AG04449 (cell line): Measurements from ENCODE around the gene ZNF692.

Experiments
- CTCF ChIA-PET: fragments of 350-600 bp; formaldehyde crosslinking; extraction: SDS; loops from one replicate; lab custom pipeline; 2021; ENCODE audit warnings: antibody characterized with exemption; lab: Yijun Ruan, JAX
- POLR2A ChIA-PET: fragments of 400-600, 350-600 bp; formaldehyde crosslinking; extraction: SDS; loops from one replicate; lab custom pipeline; 2020; ENCODE audit warnings: antibody characterized with exemption, inconsistent platforms; lab: Yijun Ruan, JAX
- DNase-seq: peaks from one replicate; pipeline ENCODE4 v3.0.0-alpha.2; 2010; ENCODE audit warnings: low read depth, low spot score
- H3K4me3 ChIP-seq: 2 replicates; pipeline ENCODE4 v1.5.1; 2011; ENCODE audit warnings: low read depth, mild to moderate bottlenecking, control low read depth, low read length
- CTCF ChIP-seq: IDR thresholded peaks from one replicate; pipeline ENCODE4 v1.5.1; 2011; ENCODE audit warnings: mild to moderate bottlenecking, moderate library complexity, low read length, control low read depth, inconsistent platforms; ENCODE audit not compliant: insufficient read depth; ENCODE audit errors: missing control alignments

ZNF692 gene

GRCh38 chr1:248856176-248856575 is 2.7 kb downstream of the ZNF692 start:
- no peak for DNase-seq
- H3K4me3 ChIP-seq, result no peak overlapping the region
- POLR2A ChIA-PET, result no interaction called here
- CTCF ChIA-PET, result interaction anchor here (2.5 kb wide), 1 partner anchor 14 kb away, joined by 12 read pairs; no protein-coding TSS in a partner anchor
- no peak for TF ChIP-seq CTCF

GRCh38 chr1:248855580-248855979 is 3.3 kb downstream of the ZNF692 start:
- POLR2A ChIA-PET, result no interaction called here
- H3K4me3 ChIP-seq, result no peak overlapping the region
- CTCF ChIA-PET, result interaction anchor here (2.5 kb wide), 1 partner anchor 14 kb away, joined by 12 read pairs; no protein-coding TSS in a partner anchor
- no peak for DNase-seq
- no peak for TF ChIP-seq CTCF

GRCh38 chr1:248853663-248854375 is 5.1 kb downstream of the ZNF692 start:
- no peak for TF ChIP-seq CTCF
- DNase-seq, result no peak
- ChIA-PET POLR2A (no interaction called here), CTCF (interaction anchor here (2.5 kb wide), 1 partner anchor 12 kb away, joined by 12 read pairs; no protein-coding TSS in a partner anchor)
- H3K4me3 ChIP-seq, result no peak overlapping the region

GRCh38 chr1:248852481-248853405 is 6.1 kb downstream of the ZNF692 start:
- no peak overlapping the region for H3K4me3 ChIP-seq
- ChIA-PET CTCF (no interaction called here), POLR2A (no interaction called here)
- TF ChIP-seq CTCF, result no peak
- DNase-seq, result no peak

- no peak for DNase-seq
- POLR2A ChIA-PET, result no interaction called here
- CTCF ChIA-PET, result interaction anchor here (1.0 to 2.0 kb wide), 2 partner anchors 9 to 45 kb away, joined by 3 to 13 read pairs; no protein-coding TSS in a partner anchor
- H3K4me3 ChIP-seq, result no peak overlapping the region
- no peak for TF ChIP-seq CTCF
These were observed 7.5 kb downstream of the ZNF692 start for GRCh38 chr1:248851390-248851789.
